ENCODE results near the gene MAGEB3. TPM values are rescaled to one million over a fixed set of nuclear protein-coding genes. Genes with fewer than 3 reads are reported as not detected.

MAGEB3 gene
- total and polyA plus RNA-seq, 9 of the 15 experiments (the other 6 are each of a cell fraction or from before 2014, with no cell fraction given): 0.07 to 0.11 TPM; not detected in 7

GRCh38 chrX:30248854-30249253 lies 18.4 kb downstream of the MAGEB3 start:
- ChIA-PET POLR2A (interaction anchor here (0.7 kb wide), 1 partner anchor 9 kb away, joined by 4 read pairs; no protein-coding TSS in a partner anchor), CTCF (ENCODE audit: low intra/inter-chr PET ratio) (no interaction called here)
- Histone ChIP-seq H3K9ac (ENCODE audit: insufficient read depth in 1 of 2, low read depth in 2 of 2, low read length in 2 of 2) (no peak overlapping the region), H3K27ac (ENCODE audit: extremely low read depth, low read depth, low read length) (no peak overlapping the region), H3K4me3 (no peak overlapping the region), H3K4me1 (replicated peaks in 1 of 2; ENCODE audit: control insufficient read depth in 2 of 2, insufficient read depth in 2 of 2, low read length in 2 of 2) (peaks cover 7 to 9% of the 10 kb centered on the region in 2 experiments; a peak in 4 of 5 replicates), H3K79me2 (ENCODE audit: control insufficient read depth, insufficient read depth, low read length) (peaks cover 13% of the 10 kb centered on the region), H3K9me3 (replicated peaks; ENCODE audit: control insufficient read depth, insufficient read depth, low read depth, low read length) (no peaks in the 10 kb centered on the region), H3K36me3 (ENCODE audit: control insufficient read depth, insufficient read depth, low read length) (peaks cover 26% of the 10 kb centered on the region; the same call in 2 of the 3 replicates), H3K9me1 (ENCODE audit: control insufficient read depth, insufficient read depth, low read length) (no peaks in the 10 kb centered on the region), H3K4me2 (ENCODE audit: insufficient read depth, low read length) (no peak overlapping the region), H3K27me3 (ENCODE audit: control insufficient read depth in 2 of 2, insufficient read depth in 2 of 2, low read length in 2 of 2) (no peaks in the 10 kb centered on the region), H4K20me1 (replicated peaks; ENCODE audit: control insufficient read depth, insufficient read depth, low read length) (no peaks in the 10 kb centered on the region), H2AFZ (ENCODE audit: low read depth, low read length) (no peak overlapping the region)
- BruUV-seq (replicated peaks): no TSS peak
- TF ChIP-seq HNRNPUL1 (IDR thresholded peaks at IDR 0.05; ENCODE audit: low read length): no peak
- no peak for TF ChIP-seq ZNF165 (CRISPR knock-in tag; IDR thresholded peaks at IDR 0.05; ENCODE audit: borderline replicate concordance)
- TF ChIP-seq, protein P1, sequence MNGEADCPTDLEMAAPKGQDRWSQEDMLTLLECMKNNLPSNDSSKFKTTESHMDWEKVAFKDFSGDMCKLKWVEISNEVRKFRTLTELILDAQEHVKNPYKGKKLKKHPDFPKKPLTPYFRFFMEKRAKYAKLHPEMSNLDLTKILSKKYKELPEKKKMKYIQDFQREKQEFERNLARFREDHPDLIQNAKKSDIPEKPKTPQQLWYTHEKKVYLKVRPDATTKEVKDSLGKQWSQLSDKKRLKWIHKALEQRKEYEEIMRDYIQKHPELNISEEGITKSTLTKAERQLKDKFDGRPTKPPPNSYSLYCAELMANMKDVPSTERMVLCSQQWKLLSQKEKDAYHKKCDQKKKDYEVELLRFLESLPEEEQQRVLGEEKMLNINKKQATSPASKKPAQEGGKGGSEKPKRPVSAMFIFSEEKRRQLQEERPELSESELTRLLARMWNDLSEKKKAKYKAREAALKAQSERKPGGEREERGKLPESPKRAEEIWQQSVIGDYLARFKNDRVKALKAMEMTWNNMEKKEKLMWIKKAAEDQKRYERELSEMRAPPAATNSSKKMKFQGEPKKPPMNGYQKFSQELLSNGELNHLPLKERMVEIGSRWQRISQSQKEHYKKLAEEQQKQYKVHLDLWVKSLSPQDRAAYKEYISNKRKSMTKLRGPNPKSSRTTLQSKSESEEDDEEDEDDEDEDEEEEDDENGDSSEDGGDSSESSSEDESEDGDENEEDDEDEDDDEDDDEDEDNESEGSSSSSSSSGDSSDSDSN (IDR thresholded peaks at IDR 0.05; ENCODE audit: borderline replicate concordance in 1 of 2, low read depth in 2 of 2, low read length in 2 of 2): no peak
- TF ChIP-seq ARID3A (IDR thresholded peaks at IDR 0.05; ENCODE audit: borderline replicate concordance, low read depth, low read length): no peak
- TF ChIP-seq RBM15 (IDR thresholded peaks at IDR 0.05; ENCODE audit: insufficient read depth, low read length): no peak
- TF ChIP-seq MXD1 (CRISPR knock-in tag; IDR thresholded peaks at IDR 0.05; ENCODE audit: borderline replicate concordance, poor library complexity, severe bottlenecking): no peak
- no peak for TF ChIP-seq ZFP36 (IDR thresholded peaks at IDR 0.05; ENCODE audit: low read depth, low read length, partially characterized antibody)
- TF ChIP-seq FOSL1 (tag; conservative IDR thresholded peaks at IDR 0.05): no peak
- TF ChIP-seq JUN (IDR thresholded peaks at IDR 0.05; ENCODE audit: borderline replicate concordance, low read depth, low read length): no peak
- no peak for TF ChIP-seq JUN (CRISPR knock-in tag; IDR thresholded peaks at IDR 0.05; ENCODE audit: borderline replicate concordance)
- no peak for TF ChIP-seq HIVEP1 (CRISPR knock-in tag; IDR thresholded peaks at IDR 0.05)
- no peak for TF ChIP-seq WHSC1 (IDR thresholded peaks at IDR 0.05; ENCODE audit: low read length)
- TF ChIP-seq, protein P2, sequence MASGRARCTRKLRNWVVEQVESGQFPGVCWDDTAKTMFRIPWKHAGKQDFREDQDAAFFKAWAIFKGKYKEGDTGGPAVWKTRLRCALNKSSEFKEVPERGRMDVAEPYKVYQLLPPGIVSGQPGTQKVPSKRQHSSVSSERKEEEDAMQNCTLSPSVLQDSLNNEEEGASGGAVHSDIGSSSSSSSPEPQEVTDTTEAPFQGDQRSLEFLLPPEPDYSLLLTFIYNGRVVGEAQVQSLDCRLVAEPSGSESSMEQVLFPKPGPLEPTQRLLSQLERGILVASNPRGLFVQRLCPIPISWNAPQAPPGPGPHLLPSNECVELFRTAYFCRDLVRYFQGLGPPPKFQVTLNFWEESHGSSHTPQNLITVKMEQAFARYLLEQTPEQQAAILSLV (tag; IDR thresholded peaks at IDR 0.05): no peak
- TF ChIP-seq KLF10 (CRISPR knock-in tag; IDR thresholded peaks at IDR 0.05): no peak
- TF ChIP-seq ZNF212 (CRISPR knock-in tag; IDR thresholded peaks at IDR 0.05): no peak
- TF ChIP-seq NCOA4 (IDR thresholded peaks at IDR 0.05; ENCODE audit: partially characterized antibody): no peak
- FAIRE-seq (no peak), ATAC-seq (no peak), DNase-seq (ENCODE audit: extremely low read depth in 1 of 4, low spot score in 3 of 4) (no peak)
- WGBS (ENCODE audit: insufficient coverage, low coverage, missing lambda C conversion rate): 77% methylated on average over 4 of the region's 4 CpGs
- in situ Hi-C loops (cut with MboI): no loop called here
- intact Hi-C loops (cut with micrococcal nuclease): no loop called here
